ENCODE data around the gene DHRSX. TPM values are rescaled to one million over a fixed set of nuclear protein-coding genes. Genes with fewer than 3 reads are reported as not detected.
A peak's percentile ranks its signal among the peaks of the same experiment; 100 is the strongest.

The DHRSX gene
- total and polyA plus RNA-seq, 2 of the 13 experiments (the other 11 are each of a cell fraction or from before 2014, with no cell fraction given), result 15.5 to 24.3 TPM

GRCh38 chrX:2500803-2501558 is at the start of gene DHRSX, which contains the start of gene ZBED1 (continued):
- TF ChIP-seq YY1 (IDR thresholded peaks at IDR 0.05; ENCODE audit: insufficient read depth, insufficient replicate concordance, low read depth, low read length) (peak; percentile 86), THAP8 (CRISPR knock-in tag; IDR thresholded peaks at IDR 0.05; ENCODE audit: borderline replicate concordance) (no peak), ZNF124 (CRISPR knock-in tag; IDR thresholded peaks at IDR 0.05) (no peak), MLLT10 (CRISPR knock-in tag; IDR thresholded peaks at IDR 0.05) (no peak), NFE2 (CRISPR knock-in tag; IDR thresholded peaks at IDR 0.05) (no peak), ZNF142 (CRISPR knock-in tag; IDR thresholded peaks at IDR 0.05) (peak; percentile 97), ZBTB7B (CRISPR knock-in tag; IDR thresholded peaks at IDR 0.05) (peak; percentile 26; the same call in 1 of the 2 replicates), MIXL1 (CRISPR knock-in tag; IDR thresholded peaks at IDR 0.05) (no peak), RCOR2 (CRISPR knock-in tag; IDR thresholded peaks at IDR 0.05) (no peak), PCBP1 (IDR thresholded peaks at IDR 0.05; ENCODE audit: borderline replicate concordance, low read depth, low read length) (no peak), RXRA (CRISPR knock-in tag; IDR thresholded peaks at IDR 0.05) (0 out of 2 replicates have a peak, but pooled peaks have one; percentile 4), ZBTB2 (CRISPR knock-in tag; IDR thresholded peaks at IDR 0.05; ENCODE audit: low read depth) (peak; percentile 54; the same call in 1 of the 2 replicates), DNMT3B (CRISPR knock-in tag; conservative IDR thresholded peaks at IDR 0.05) (no peak)

Measured in HepG2 (cell line).